ENCODE measurements around the gene KCNQ1OT1. TPM values are rescaled to one million over a fixed set of nuclear protein-coding genes. Genes with fewer than 3 reads are reported as not detected.

Gene KCNQ1OT1
- polyA plus RNA-seq, 1 of the 3 experiments (the other 2 are of a cell fraction), result 0.03 TPM

GRCh38 chr11:2561696-2562581 lies 137.9 kb downstream of the KCNQ1OT1 start:
- no peaks in the 10 kb centered on the region; a peak in 1 of 4 replicates for H3K4me1 ChIP-seq (ENCODE audit: control insufficient read depth in 1 of 2, insufficient read depth in 2 of 2, low read depth in 1 of 2, low read length in 1 of 2)
- H3K4me2 ChIP-seq, result no peak overlapping the region
- H3K27me3 ChIP-seq (ENCODE audit: insufficient read depth), result no peaks in the 10 kb centered on the region
- H4K20me1 ChIP-seq (ENCODE audit: insufficient read depth), result no peaks in the 10 kb centered on the region
- H3K9ac ChIP-seq, result no peak overlapping the region
- no peak for TF ChIP-seq FOSL2 (IDR thresholded peaks at IDR 0.05; ENCODE audit: borderline replicate concordance, low read depth)
- TF ChIP-seq, protein P1, sequence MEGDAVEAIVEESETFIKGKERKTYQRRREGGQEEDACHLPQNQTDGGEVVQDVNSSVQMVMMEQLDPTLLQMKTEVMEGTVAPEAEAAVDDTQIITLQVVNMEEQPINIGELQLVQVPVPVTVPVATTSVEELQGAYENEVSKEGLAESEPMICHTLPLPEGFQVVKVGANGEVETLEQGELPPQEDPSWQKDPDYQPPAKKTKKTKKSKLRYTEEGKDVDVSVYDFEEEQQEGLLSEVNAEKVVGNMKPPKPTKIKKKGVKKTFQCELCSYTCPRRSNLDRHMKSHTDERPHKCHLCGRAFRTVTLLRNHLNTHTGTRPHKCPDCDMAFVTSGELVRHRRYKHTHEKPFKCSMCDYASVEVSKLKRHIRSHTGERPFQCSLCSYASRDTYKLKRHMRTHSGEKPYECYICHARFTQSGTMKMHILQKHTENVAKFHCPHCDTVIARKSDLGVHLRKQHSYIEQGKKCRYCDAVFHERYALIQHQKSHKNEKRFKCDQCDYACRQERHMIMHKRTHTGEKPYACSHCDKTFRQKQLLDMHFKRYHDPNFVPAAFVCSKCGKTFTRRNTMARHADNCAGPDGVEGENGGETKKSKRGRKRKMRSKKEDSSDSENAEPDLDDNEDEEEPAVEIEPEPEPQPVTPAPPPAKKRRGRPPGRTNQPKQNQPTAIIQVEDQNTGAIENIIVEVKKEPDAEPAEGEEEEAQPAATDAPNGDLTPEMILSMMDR (IDR thresholded peaks at IDR 0.05), result no peak
- no peak for TF ChIP-seq NFIC (IDR thresholded peaks at IDR 0.05; ENCODE audit: borderline replicate concordance)
- no peak for TF ChIP-seq RCOR1 (IDR thresholded peaks at IDR 0.05; ENCODE audit: low read length)
- TF ChIP-seq, protein P2, sequence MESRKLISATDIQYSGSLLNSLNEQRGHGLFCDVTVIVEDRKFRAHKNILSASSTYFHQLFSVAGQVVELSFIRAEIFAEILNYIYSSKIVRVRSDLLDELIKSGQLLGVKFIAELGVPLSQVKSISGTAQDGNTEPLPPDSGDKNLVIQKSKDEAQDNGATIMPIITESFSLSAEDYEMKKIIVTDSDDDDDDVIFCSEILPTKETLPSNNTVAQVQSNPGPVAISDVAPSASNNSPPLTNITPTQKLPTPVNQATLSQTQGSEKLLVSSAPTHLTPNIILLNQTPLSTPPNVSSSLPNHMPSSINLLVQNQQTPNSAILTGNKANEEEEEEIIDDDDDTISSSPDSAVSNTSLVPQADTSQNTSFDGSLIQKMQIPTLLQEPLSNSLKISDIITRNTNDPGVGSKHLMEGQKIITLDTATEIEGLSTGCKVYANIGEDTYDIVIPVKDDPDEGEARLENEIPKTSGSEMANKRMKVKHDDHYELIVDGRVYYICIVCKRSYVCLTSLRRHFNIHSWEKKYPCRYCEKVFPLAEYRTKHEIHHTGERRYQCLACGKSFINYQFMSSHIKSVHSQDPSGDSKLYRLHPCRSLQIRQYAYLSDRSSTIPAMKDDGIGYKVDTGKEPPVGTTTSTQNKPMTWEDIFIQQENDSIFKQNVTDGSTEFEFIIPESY (IDR thresholded peaks at IDR 0.05; ENCODE audit: borderline replicate concordance, low read depth), result no peak
- TF ChIP-seq FOXM1 (IDR thresholded peaks at IDR 0.05; ENCODE audit: low read depth), result no peak
- TF ChIP-seq, protein P3, sequence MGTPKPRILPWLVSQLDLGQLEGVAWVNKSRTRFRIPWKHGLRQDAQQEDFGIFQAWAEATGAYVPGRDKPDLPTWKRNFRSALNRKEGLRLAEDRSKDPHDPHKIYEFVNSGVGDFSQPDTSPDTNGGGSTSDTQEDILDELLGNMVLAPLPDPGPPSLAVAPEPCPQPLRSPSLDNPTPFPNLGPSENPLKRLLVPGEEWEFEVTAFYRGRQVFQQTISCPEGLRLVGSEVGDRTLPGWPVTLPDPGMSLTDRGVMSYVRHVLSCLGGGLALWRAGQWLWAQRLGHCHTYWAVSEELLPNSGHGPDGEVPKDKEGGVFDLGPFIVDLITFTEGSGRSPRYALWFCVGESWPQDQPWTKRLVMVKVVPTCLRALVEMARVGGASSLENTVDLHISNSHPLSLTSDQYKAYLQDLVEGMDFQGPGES (IDR thresholded peaks at IDR 0.05; ENCODE audit: low read depth, low read length), result no peak
- no peaks in the 10 kb centered on the region for H3K79me2 ChIP-seq (ENCODE audit: insufficient read depth)
- ChIA-PET POLR2A (no interaction called here), CTCF (interaction anchor here (0.5 to 3.7 kb wide), 2 partner anchors 30 to 327 kb away, joined by 4 to 20 read pairs; no protein-coding TSS in a partner anchor)
- no peaks in the 10 kb centered on the region for H3K9me3 ChIP-seq
- 74% methylated on average over 8 of the region's 27 CpGs for WGBS (ENCODE audit: low lambda C conversion rate)
- no peak overlapping the region for H3K4me3 ChIP-seq (ENCODE audit: low read depth in 2 of 2, low read length in 1 of 2)
- H3K36me3 ChIP-seq (replicated peaks in 1 of 2; ENCODE audit: control insufficient read depth in 1 of 2, insufficient read depth in 2 of 2, low read length in 1 of 2), result no peaks in the 10 kb centered on the region
- no peak for DNase-seq
- no peak overlapping the region for H2AFZ ChIP-seq (ENCODE audit: low read depth)
- no peaks in the 10 kb centered on the region for H3K9me2 ChIP-seq
- H3K27ac ChIP-seq (ENCODE audit: low read depth in 2 of 2, low read length in 1 of 2), result no peak overlapping the region
- no peaks in the 10 kb centered on the region for H3F3A ChIP-seq (replicated peaks; ENCODE audit: insufficient read depth)

GRCh38 chr11:2559527-2560311 lies 140.1 kb downstream of the KCNQ1OT1 start:
- no peak for DNase-seq
- Histone ChIP-seq H3K79me2 (ENCODE audit: insufficient read depth) (no peaks in the 10 kb centered on the region), H3K9me3 (no peaks in the 10 kb centered on the region), H3K9ac (no peak overlapping the region), H3K36me3 (replicated peaks in 1 of 2; ENCODE audit: control insufficient read depth in 1 of 2, insufficient read depth in 2 of 2, low read length in 1 of 2) (no peaks in the 10 kb centered on the region), H3K4me2 (no peak overlapping the region), H3K27me3 (ENCODE audit: insufficient read depth) (no peaks in the 10 kb centered on the region), H3K9me2 (no peaks in the 10 kb centered on the region), H2AFZ (ENCODE audit: low read depth) (no peak overlapping the region), H4K20me1 (ENCODE audit: insufficient read depth) (no peaks in the 10 kb centered on the region), H3K4me3 (ENCODE audit: low read depth in 2 of 2, low read length in 1 of 2) (no peak overlapping the region), H3K27ac (ENCODE audit: low read depth in 2 of 2, low read length in 1 of 2) (no peak overlapping the region), H3F3A (replicated peaks; ENCODE audit: insufficient read depth) (no peaks in the 10 kb centered on the region), H3K4me1 (ENCODE audit: control insufficient read depth in 1 of 2, insufficient read depth in 2 of 2, low read depth in 1 of 2, low read length in 1 of 2) (no peaks in the 10 kb centered on the region)
- ChIA-PET POLR2A (no interaction called here), CTCF (interaction anchor here (2.2 kb wide), 1 partner anchor 27 kb away, joined by 6 read pairs; no protein-coding TSS in a partner anchor)
- WGBS (ENCODE audit: low lambda C conversion rate), result 84% methylated on average over 14 of the region's 28 CpGs
- TF ChIP-seq RCOR1 (IDR thresholded peaks at IDR 0.05; ENCODE audit: low read length), result no peak

Data from SK-N-SH (cell line).